Upper lobe of right lung (tissue), 1 donor: ENCODE measurements around the gene BEST1. TPM values are rescaled to one million over a fixed set of nuclear protein-coding genes. Genes with fewer than 3 reads are reported as not detected.

Source experiments
- ATAC-seq: fragments of 200-7000 bp; cut with Tn5 transposase; one replicate; pipeline ENCODE4 v1.9.1; 2020; ENCODE audit warnings: mild to moderate bottlenecking, moderate library complexity
- DNase-seq: peaks from one replicate; pipeline ENCODE4 v3.0.0-alpha.2; 2020
- H3K27ac ChIP-seq: fragments of 200-600 bp; one replicate; pipeline ENCODE4 v1.8.0; 2022
- H3K27me3 ChIP-seq: fragments of 200-600 bp; one replicate; pipeline ENCODE4 v1.8.0; 2022; ENCODE audit warnings: mild to moderate bottlenecking
- H3K36me3 ChIP-seq: fragments of 200-600 bp; one replicate; pipeline ENCODE4 v1.8.0; 2022
- H3K4me1 ChIP-seq: fragments of 200-600 bp; one replicate; pipeline ENCODE4 v1.8.0; 2022
- H3K4me3 ChIP-seq: fragments of 200-600 bp; one replicate; pipeline ENCODE4 v1.8.0; 2022; ENCODE audit warnings: mild to moderate bottlenecking
- H3K9me3 ChIP-seq: fragments of 200-600 bp; one replicate; pipeline ENCODE4 v1.8.0; 2022
- intact Hi-C: fragments of 100-400 bp; cut with DNase I; formaldehyde crosslinking; loops from one replicate; pipeline ENCODE4 v1.11.0; 2022
- total RNA-seq: library from RNA; stranded (reverse); fragmentation: NEBNext Ultra II Directional; extraction: Animal tissue kit (Norgen Biotek cat#: 25700); gene quantifications from one replicate; pipeline ENCODE4 v1.2.1, GENCODE V29; 2021
- TF ChIP-seq, protein P1 (sequence below): fragments of 200-600 bp; IDR thresholded peaks from one replicate; pipeline ENCODE4 v1.8.0; 2022; ENCODE audit warnings: antibody characterized with exemption
- donor health status: DM: no; HTN: yes; CAD: no; lungs with severe emphysema.

BEST1 gene
- total RNA-seq, 1 donor from 2014 or later = 9.6 TPM

DNA sequence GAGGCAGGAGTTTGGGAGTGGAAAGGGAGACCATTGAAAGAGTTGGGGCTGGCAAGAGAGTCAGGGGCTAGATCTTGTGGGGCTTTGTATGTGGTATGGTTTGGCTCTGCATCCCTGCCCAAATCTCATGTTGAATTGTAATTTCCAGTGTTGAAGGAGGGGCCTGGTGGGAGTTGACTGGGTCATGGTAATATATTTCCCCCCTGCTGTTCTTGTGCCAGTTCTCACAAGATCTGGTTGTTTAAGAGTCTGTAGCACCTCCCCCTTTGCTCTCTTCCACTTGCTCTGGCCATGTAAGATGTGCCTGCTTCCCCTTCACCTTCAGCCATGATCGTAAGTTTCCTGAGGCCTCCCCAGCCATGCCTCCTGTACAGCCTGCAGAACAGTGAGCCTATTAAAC lies 22.6 kb upstream of the BEST1 start:
- H3K4me1 ChIP-seq = peaks cover 9% of the 10 kb centered on the region
- intact Hi-C loops = no loop called here
- H3K27me3 ChIP-seq = no peaks in the 10 kb centered on the region
- no peaks in the 10 kb centered on the region for H3K36me3 ChIP-seq
- TF ChIP-seq, protein P1, sequence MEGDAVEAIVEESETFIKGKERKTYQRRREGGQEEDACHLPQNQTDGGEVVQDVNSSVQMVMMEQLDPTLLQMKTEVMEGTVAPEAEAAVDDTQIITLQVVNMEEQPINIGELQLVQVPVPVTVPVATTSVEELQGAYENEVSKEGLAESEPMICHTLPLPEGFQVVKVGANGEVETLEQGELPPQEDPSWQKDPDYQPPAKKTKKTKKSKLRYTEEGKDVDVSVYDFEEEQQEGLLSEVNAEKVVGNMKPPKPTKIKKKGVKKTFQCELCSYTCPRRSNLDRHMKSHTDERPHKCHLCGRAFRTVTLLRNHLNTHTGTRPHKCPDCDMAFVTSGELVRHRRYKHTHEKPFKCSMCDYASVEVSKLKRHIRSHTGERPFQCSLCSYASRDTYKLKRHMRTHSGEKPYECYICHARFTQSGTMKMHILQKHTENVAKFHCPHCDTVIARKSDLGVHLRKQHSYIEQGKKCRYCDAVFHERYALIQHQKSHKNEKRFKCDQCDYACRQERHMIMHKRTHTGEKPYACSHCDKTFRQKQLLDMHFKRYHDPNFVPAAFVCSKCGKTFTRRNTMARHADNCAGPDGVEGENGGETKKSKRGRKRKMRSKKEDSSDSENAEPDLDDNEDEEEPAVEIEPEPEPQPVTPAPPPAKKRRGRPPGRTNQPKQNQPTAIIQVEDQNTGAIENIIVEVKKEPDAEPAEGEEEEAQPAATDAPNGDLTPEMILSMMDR = no peak
- H3K27ac ChIP-seq = no peak overlapping the region
- H3K9me3 ChIP-seq = no peaks in the 10 kb centered on the region
- ATAC-seq = no peak
- H3K4me3 ChIP-seq = no peak overlapping the region
- DNase-seq = no peak

DNA sequence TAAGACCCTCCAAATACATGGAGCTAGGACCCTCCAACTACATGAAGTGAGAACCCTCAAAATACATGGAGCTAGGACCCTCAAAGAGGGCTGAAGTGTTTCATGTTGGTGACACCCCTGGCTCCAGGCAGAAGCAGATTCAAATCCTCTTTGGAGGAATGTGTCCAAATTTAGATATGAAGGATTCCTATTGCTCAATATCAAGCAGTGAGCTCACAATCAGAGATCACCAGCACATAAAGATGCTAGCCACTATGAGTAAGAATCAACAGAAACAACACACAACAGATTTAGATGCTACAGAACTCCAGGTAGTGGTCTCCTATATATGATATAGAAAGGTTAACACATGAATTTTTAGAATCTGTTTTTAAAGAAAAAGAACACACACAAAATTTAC lies 21.5 kb upstream of the BEST1 start:
- TF ChIP-seq, protein P1 = no peak
- no peaks in the 10 kb centered on the region for H3K36me3 ChIP-seq
- no peaks in the 10 kb centered on the region for H3K27me3 ChIP-seq
- intact Hi-C loops = no loop called here
- no peaks in the 10 kb centered on the region for H3K9me3 ChIP-seq
- no peak for ATAC-seq
- no peak overlapping the region for H3K27ac ChIP-seq
- no peaks in the 10 kb centered on the region for H3K4me1 ChIP-seq
- no peak for DNase-seq
- no peak overlapping the region for H3K4me3 ChIP-seq

DNA sequence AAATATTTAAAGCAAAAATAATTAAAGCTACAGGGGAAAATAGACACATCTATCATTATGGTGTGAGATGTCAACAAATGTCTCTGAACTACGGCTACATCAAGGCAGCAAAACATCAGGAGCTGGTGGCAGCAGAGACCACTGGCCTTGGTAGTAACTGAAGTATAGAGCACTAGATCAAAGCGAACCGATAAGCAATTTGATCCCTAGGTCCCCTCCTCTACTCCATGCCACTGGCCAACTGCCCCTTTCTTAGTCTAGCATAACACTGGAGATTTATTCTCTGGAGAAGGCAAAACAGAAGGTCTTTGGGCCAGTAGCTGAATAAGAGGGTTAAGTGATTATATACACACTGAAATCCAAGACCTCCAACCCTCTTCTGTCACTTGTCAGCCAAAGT lies 19.2 kb upstream of the BEST1 start:
- DNase-seq (no peak), ATAC-seq (no peak)
- no peaks in the 10 kb centered on the region for H3K9me3 ChIP-seq
- TF ChIP-seq, protein P1 = no peak
- H3K27ac ChIP-seq = no peak overlapping the region
- intact Hi-C loops = no loop called here
- no peaks in the 10 kb centered on the region for H3K27me3 ChIP-seq
- H3K4me3 ChIP-seq = no peak overlapping the region
- H3K36me3 ChIP-seq = no peaks in the 10 kb centered on the region
- H3K4me1 ChIP-seq = no peaks in the 10 kb centered on the region

DNA sequence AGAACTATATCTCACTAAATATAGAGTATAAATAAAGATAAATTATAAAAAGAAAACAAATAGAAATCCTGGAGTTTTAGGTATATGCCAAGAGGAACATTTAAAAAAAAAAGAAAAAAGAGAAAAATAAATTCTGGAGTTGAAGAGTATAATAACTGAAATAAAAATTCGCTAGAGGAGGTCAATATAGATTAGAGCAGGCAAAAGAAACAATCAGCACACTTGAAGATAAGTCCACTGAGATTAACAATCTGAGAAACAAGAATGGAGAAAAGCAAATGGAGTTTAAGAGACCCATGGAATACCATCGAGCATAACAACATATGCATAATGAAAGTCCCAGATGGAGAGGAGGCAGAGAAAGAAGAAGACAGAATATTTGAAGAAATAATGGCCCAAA lies 14.3 kb upstream of the BEST1 start:
- H3K27ac ChIP-seq = no peak overlapping the region
- intact Hi-C loops = no loop called here
- no peaks in the 10 kb centered on the region for H3K36me3 ChIP-seq
- DNase-seq = no peak
- no peak for ATAC-seq
- no peaks in the 10 kb centered on the region for H3K27me3 ChIP-seq
- no peak overlapping the region for H3K4me3 ChIP-seq
- H3K4me1 ChIP-seq = no peaks in the 10 kb centered on the region
- H3K9me3 ChIP-seq = no peaks in the 10 kb centered on the region
- TF ChIP-seq, protein P1 = no peak

DNA sequence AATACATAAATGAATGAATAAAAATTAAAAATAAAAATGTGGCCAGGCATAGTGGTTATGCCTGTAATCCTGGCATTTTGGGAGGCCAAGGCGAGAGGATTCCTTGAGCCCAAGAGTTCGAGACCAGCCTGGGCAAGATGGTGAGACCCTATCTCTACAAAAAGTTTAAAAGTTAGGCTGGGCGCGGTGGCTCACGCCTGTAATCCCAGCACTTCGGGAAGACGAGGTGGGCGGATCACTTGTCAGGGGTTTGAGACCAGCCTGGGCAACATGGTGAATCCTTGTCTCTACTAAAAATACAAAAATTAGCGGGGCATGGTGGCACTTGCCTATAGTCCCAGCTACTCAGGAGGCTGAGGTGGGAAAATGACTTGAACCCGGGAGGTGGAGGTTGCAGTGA lies 9.7 kb upstream of the BEST1 start:
- Histone ChIP-seq H3K27ac (no peak overlapping the region), H3K4me1 (no peaks in the 10 kb centered on the region), H3K27me3 (no peaks in the 10 kb centered on the region), H3K36me3 (no peaks in the 10 kb centered on the region), H3K9me3 (no peaks in the 10 kb centered on the region), H3K4me3 (no peak overlapping the region)
- intact Hi-C loops = no loop called here
- TF ChIP-seq, protein P1 = no peak
- DNase-seq (no peak), ATAC-seq (no peak)

DNA sequence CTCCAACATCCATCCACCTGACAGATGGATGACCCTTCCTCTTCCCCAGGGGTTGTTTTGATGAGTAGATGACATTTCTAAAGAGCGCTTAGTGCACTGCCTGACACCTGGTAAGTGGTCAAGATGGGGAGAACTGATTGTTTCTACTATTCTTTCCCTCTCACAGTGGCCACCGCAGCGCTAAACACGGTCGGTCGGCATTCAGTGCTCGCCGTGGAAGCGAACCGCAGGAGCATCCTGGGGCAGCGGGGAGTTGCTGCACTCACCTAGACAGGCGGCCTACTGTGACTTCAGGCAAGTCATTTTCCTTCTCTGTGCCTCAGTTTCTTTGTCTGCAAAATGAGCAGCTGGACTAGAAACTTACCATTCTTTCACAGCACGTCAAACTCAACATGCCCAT lies 5.0 kb upstream of the BEST1 start:
- TF ChIP-seq, protein P1 = no peak
- DNase-seq = no peak
- intact Hi-C loops = loop anchor here (5.0 kb wide), 1 partner anchor 43 kb away; no protein-coding TSS in a partner anchor
- H3K4me3 ChIP-seq = no peak overlapping the region
- H3K9me3 ChIP-seq = no peaks in the 10 kb centered on the region
- H3K4me1 ChIP-seq = peaks cover 11% of the 10 kb centered on the region
- no peak for ATAC-seq
- no peak overlapping the region for H3K27ac ChIP-seq
- no peaks in the 10 kb centered on the region for H3K36me3 ChIP-seq
- no peaks in the 10 kb centered on the region for H3K27me3 ChIP-seq
